ENCODE results near the gene KPRP. TPM values are rescaled to one million over a fixed set of nuclear protein-coding genes. Genes with fewer than 3 reads are reported as not detected.

Gene KPRP
- total RNA-seq, 4 donors from 2014 or later: 219 to 353 (median 231) TPM

DNA sequence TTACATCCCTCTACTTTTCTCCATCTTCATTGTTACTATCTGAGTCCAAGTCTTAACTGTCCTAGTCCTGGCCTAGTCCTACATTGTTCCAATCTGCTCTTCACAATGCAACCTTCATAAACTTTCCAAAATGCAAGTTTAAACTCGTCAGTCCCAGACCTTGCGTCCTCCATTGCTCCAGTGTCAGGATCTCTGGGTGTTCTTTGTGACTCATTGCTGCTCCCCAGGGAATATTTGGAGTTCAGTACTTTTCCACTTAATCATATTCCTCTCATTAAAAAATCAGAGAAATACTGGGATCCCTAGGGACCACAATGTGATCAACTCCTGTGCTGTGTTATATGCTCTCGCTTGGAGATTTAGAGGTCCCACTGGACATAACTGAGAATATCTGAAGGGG lies 18.0 kb upstream of the KPRP start:
- intact Hi-C loops (cut with DNase I; ENCODE audit: low total_unique reads): no loop called here
- TF ChIP-seq, protein P1, sequence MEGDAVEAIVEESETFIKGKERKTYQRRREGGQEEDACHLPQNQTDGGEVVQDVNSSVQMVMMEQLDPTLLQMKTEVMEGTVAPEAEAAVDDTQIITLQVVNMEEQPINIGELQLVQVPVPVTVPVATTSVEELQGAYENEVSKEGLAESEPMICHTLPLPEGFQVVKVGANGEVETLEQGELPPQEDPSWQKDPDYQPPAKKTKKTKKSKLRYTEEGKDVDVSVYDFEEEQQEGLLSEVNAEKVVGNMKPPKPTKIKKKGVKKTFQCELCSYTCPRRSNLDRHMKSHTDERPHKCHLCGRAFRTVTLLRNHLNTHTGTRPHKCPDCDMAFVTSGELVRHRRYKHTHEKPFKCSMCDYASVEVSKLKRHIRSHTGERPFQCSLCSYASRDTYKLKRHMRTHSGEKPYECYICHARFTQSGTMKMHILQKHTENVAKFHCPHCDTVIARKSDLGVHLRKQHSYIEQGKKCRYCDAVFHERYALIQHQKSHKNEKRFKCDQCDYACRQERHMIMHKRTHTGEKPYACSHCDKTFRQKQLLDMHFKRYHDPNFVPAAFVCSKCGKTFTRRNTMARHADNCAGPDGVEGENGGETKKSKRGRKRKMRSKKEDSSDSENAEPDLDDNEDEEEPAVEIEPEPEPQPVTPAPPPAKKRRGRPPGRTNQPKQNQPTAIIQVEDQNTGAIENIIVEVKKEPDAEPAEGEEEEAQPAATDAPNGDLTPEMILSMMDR (IDR thresholded peaks at IDR 0.05): no peak
- no peak for DNase-seq (ENCODE audit: low spot score in 2 of 2)
- no peak overlapping the region for H3K4me3 ChIP-seq (ENCODE audit: low read depth, poor library complexity, severe bottlenecking)
- WGBS, 2 donors: 49% methylated on average over 3 of the region's 3 CpGs

DNA sequence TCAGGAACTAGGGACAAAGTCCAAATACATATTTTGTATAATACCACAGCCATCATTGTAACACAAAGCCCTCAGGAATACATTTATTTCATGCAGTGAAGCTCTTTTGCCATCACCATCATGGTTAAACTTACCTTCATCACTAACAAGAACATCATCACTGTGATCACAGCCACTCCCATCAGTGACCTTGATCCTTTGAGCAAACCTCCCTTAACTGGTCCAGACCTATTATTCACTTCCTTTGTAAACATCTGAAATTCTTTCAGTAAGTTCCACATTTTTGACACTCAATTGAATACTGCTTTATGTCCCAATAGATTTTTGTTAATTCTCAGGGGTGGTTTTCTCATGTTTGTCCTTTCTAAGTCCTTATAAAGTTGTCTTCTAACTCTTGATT lies 16.2 kb upstream of the KPRP start:
- DNase-seq (ENCODE audit: low spot score in 2 of 2): no peak
- TF ChIP-seq POLR2A (IDR thresholded peaks at IDR 0.05): no peak
- TF ChIP-seq, protein P1 (IDR thresholded peaks at IDR 0.05): no peak
- H3K4me3 ChIP-seq (ENCODE audit: low read depth, poor library complexity, severe bottlenecking): no peak overlapping the region
- intact Hi-C loops (cut with DNase I; ENCODE audit: low total_unique reads): no loop called here

DNA sequence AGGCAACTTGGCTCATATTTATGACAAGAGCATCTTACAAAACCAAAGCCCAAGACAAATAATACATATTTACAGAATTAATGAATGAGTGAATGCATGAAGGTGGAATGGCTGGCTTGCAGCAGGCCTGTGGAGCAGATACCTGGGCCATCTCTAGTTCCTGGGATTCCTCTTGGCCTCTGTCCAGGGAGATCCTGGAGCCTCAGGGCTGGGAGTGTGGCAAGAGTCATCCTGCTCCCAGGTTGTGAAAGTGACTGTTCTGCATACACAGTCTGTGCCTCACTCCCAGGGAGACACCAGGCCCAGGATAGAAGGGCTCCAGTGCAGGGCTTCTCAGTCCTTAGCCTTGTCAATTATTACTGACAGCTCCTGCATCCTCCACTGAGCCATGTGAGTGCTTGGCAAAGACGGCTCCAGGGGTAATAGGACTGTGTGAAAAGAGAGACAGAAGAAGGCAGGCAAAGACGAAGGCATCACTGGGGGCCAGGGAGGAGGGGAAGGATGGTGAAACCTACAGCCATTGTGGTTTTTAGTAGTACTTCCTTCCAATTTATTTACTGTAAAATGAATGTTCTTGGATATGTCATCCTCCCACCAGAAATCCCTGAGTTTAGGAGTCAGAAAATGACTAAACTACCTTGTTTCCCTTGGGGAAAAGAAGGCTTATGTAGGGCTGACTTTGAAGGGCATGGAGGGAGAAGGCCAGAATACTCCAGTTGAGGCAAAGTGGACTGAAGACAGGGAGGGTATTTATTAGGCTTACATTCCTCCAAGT lies 14.3 kb upstream of the KPRP start:
- 51 to 62% methylated on average over 2 of the region's 2 CpGs for WGBS, 2 donors
- no peak for DNase-seq (ENCODE audit: low spot score in 2 of 2)
- intact Hi-C loops (cut with DNase I; ENCODE audit: low total_unique reads): no loop called here
- no peak overlapping the region for H3K4me3 ChIP-seq (ENCODE audit: low read depth, poor library complexity, severe bottlenecking)
- TF ChIP-seq, protein P1 (IDR thresholded peaks at IDR 0.05): no peak
- no peak for TF ChIP-seq POLR2A (IDR thresholded peaks at IDR 0.05)

DNA sequence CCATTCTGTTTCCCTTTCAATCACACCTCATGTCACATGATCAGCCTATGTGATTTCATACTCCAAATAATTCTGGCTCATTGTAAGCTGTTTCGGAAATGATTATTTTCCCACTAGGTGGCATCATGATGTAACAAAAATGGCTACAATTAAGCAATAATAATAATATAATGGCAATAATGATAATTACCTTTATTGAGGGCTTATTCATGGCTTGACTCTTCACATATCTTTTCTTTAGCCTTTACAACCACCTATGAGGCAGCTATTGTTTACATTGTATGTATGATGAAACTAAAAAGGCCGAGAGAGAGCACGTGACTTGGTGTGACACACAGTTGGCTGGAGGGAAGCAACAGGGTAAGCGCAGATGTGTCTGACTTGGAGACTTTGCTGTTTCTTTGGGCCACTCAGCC lies 12.5 kb upstream of the KPRP start:
- no peak overlapping the region for H3K4me3 ChIP-seq (ENCODE audit: low read depth, poor library complexity, severe bottlenecking)
- DNase-seq (ENCODE audit: low spot score in 2 of 2): no peak
- WGBS, 2 donors: 60 to 63% methylated on average over 4 of the region's 4 CpGs
- intact Hi-C loops (cut with DNase I; ENCODE audit: low total_unique reads): no loop called here
- TF ChIP-seq, protein P1 (IDR thresholded peaks at IDR 0.05): no peak
- TF ChIP-seq POLR2A (IDR thresholded peaks at IDR 0.05): no peak

DNA sequence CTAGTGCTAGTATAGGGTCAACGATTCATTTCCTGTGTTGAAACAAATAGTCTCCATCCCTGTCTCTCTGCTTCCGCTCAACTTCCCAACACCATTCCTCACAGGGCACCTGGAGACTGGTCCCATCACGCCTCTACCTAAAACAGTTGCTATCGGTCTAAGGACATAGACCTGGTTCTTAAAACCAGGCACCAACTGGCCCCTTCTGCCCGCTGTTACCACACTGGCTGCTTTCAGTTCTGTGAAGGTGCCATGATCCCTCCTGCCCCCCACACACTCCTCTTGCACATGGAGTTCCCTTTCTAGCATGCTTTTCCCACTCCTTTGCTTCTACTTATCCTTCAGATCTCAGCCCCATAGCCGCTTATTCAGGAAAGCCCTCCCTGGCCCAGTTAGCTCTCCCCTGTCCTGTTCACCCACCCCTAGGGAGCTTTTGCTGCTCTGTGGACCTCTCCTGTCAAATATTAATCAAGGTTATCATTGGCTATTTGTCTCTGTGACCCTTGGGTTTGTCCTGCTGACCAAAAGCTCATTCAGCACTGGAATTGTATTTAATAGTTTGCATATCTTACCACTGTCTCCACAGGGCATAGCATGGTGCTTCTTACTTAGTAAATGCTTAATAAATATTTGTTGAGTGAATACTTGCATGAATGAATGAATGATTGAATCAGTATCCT lies 11.9 kb upstream of the KPRP start:
- TF ChIP-seq, protein P1 (IDR thresholded peaks at IDR 0.05): no peak
- TF ChIP-seq POLR2A (IDR thresholded peaks at IDR 0.05): no peak
- 84 to 86% methylated on average over 6 of the region's 6 CpGs for WGBS, 2 donors
- H3K4me3 ChIP-seq (ENCODE audit: low read depth, poor library complexity, severe bottlenecking): no peak overlapping the region

More for the DNA sequence above, 11.9 kb upstream of the KPRP start:
- intact Hi-C loops (cut with DNase I; ENCODE audit: low total_unique reads): no loop called here
- DNase-seq (ENCODE audit: low spot score in 2 of 2): no peak

Data from lower leg skin (tissue), 4 donors.